HFF-Myc (cell line): ENCODE results near the gene MCOLN2.
"Not testable (repeated sequence)": the region's sequence is repeated elsewhere in the genome, so short reads cannot be mapped to it uniquely, and the experiment has no call there.

ENCODE experiments used
- DNase-seq: peaks from one replicate; pipeline ENCODE4 v3.0.0-alpha.2; 2011; ENCODE audit warnings: low read depth; ENCODE audit errors: extremely low read depth
- H3K4me3 ChIP-seq: replicated peaks from 2 replicates; pipeline ENCODE4 v1.5.1; 2011; ENCODE audit warnings: low read depth, mild to moderate bottlenecking, control low read depth, low read length
- TF ChIP-seq, protein P1 (sequence below): IDR thresholded peaks from 2 replicates; pipeline ENCODE4 v1.5.1; 2012; ENCODE audit warnings: mild to moderate bottlenecking, low read depth, low read length, control low read depth; ENCODE audit errors: missing control alignments

MCOLN2 gene

GRCh38 chr1:84912726-84913554 lies 84.0 kb downstream of the MCOLN2 start:
- no peak overlapping the region for H3K4me3 ChIP-seq
- TF ChIP-seq, protein P1, sequence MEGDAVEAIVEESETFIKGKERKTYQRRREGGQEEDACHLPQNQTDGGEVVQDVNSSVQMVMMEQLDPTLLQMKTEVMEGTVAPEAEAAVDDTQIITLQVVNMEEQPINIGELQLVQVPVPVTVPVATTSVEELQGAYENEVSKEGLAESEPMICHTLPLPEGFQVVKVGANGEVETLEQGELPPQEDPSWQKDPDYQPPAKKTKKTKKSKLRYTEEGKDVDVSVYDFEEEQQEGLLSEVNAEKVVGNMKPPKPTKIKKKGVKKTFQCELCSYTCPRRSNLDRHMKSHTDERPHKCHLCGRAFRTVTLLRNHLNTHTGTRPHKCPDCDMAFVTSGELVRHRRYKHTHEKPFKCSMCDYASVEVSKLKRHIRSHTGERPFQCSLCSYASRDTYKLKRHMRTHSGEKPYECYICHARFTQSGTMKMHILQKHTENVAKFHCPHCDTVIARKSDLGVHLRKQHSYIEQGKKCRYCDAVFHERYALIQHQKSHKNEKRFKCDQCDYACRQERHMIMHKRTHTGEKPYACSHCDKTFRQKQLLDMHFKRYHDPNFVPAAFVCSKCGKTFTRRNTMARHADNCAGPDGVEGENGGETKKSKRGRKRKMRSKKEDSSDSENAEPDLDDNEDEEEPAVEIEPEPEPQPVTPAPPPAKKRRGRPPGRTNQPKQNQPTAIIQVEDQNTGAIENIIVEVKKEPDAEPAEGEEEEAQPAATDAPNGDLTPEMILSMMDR: no peak

DNA sequence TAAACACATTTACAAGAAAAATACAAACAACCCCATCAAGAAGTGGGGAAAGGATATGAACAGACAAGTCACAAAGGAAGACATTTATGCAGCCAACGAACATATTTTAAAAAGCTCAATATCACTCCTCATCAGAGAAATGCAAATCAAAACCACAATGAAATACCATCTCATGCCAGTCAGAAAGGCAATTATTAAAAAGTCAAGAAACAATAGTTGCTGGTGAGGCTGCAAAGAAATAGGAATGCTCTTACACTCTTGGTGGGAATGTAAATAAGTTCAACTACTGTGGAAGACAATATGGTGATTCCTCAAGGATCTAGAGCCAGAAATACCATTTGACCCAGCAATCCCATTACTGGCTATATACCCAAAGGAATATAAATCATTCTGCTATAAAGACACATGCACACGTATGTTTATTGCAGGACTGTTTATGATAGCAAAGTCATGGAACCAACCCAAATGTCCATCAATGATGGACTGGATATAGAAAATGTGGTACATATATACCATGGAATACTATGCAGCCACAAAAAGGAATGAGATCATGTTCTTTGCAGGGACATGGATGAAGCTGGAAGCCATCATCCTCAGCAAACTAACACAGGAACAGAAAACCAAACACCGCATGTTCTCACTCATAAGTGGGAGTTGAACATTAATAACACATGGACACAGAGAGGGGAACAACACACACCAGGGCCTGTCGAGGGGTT lies 88.0 kb downstream of the MCOLN2 start:
- not testable (repeated sequence) for H3K4me3 ChIP-seq, DNase-seq

More at GRCh38 chr1:84912726-84913554, 84.0 kb downstream of the MCOLN2 start:
- DNase-seq: no peak

DNA sequence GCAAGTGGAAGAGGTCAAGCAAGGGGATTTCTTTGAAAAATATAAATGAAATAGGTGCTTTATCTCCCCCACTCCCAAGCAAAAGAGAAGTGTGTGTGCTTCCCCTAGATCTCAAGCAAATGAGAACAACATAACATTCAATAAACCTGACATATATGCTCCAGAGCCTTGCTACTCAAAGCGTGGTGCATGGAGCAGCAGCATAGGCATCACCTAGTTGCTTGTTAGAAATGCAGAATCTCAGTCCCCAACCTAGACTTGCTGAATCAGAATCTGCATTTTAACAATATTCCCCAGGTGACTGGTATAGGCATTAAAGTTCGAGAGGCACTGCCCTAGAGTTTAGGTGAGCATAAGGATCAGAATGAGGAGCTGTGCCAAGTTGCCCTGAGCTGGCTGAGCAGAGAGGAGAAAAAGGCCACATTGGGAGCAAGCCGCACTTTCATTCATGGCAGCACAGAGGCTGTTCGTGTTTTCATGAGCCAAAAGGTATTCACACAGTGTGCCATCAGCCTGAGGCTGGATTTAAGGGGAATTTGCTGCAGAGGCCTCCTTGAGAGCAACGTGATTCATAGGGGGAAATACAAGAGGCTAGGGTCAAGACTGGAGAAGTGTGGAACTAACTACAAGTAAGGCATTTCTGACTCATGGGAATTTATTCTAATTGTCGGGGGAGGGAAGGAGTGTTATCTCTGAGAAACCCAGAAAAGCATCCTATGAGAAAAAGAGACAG lies 89.7 kb downstream of the MCOLN2 start:
- TF ChIP-seq, protein P1: no peak
- H3K4me3 ChIP-seq: no peak overlapping the region
- peak; percentile 12 for DNase-seq

DNA sequence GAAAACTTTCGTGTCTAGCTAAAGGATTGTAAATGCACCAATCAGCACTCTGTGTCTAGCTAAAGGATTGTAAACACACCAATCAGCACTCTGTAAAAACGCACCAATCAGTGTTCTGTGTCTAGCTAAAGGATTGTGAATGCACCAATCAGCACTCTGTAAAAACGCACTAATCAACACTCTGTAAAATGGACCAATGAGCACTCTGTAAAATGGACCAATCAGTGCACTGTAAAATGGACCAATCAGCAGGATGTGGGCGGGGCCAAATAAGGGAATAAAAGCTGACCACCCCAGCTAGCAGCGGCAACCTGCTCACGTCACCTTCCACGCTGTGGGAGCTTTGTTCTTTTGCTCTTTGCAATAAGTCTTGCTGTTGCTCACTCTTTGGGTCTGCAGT lies 94.2 kb downstream of the MCOLN2 start:
- DNase-seq: not testable (repeated sequence)

DNA sequence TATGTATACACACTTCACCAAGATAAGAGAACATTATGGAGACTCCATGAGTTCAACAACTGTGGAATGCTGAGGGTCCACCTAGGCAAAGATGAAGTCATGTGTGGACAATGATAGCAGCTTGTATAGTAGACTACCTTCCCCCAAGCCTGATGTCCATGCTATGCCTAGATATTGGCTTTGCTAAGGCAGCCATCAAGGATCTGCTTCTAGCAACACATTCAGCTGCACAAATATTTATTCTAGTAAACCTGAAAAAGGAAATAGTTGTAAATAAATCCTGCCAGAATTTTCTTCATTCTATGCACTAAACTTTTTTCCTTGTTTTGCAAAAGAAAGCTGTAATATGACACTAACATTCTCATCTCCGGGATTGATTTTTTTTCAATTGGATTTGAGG lies 96.9 kb downstream of the MCOLN2 start:
- TF ChIP-seq, protein P1: no peak
- no peak for DNase-seq
- no peak overlapping the region for H3K4me3 ChIP-seq

More for the DNA sequence above, 94.2 kb downstream of the MCOLN2 start:
- not testable (repeated sequence) for H3K4me3 ChIP-seq

GRCh38 chr1:84896279-84896678 lies 100.6 kb downstream of the MCOLN2 start:
- TF ChIP-seq, protein P1: no peak

GRCh38 chr1:84892705-84893618 lies 104.0 kb downstream of the MCOLN2 start, which contains the start of gene LPAR3:
LPAR3 (minus strand) TSS chr1:84893206; CDS start chr1:84866120, 27,086 bp downstream.
- DNase-seq: no peak
- H3K4me3 ChIP-seq: peak within 1 kb of the TSS; percentile 68
- TF ChIP-seq, protein P1: no peak

More at GRCh38 chr1:84896279-84896678, 100.6 kb downstream of the MCOLN2 start:
- no peak overlapping the region for H3K4me3 ChIP-seq
- no peak for DNase-seq
